K562 (cell line): ENCODE measurements around the gene GAB1. TPM values are rescaled to one million over a fixed set of nuclear protein-coding genes. Genes with fewer than 3 reads are reported as not detected.

Experiments used
- ATAC-seq: fragments of 200-7000 bp; cut with Tn5 transposase; 3 replicates; pipeline ENCODE4 v1.9.1; 2020; ENCODE audit warnings: moderate library complexity
- BruUV-seq: library from RNA; stranded (reverse); fragments of 400-500 nt; replicated peaks from 2 replicates; lab custom pipeline; 2021; lab: Mats Ljungman, UMichigan
- CTCF ChIA-PET: fragments of 300-600 bp; formaldehyde crosslinking; extraction: SDS; loops from one replicate; lab custom pipeline; 2021; ENCODE audit warnings: low intra/inter-chr PET ratio; lab: Yijun Ruan, JAX
- POLR2A ChIA-PET: fragments of 300-600, 350-650 bp; sonication (Branson Sonifier 250); formaldehyde crosslinking; extraction: SDS; loops from one replicate; lab custom pipeline; 2021; ENCODE audit warnings: antibody characterized with exemption, inconsistent platforms; lab: Yijun Ruan, JAX
- DNase-seq, 4 experiments: peaks; one replicate each; pipeline versions ENCODE4 v3.0.0 to v3.0.0-alpha.2; 2011 to 2018; ENCODE audit warnings: low spot score in 3 of 4, mixed read lengths in 3 of 4; ENCODE audit errors: extremely low read depth in 1 of 4
- FAIRE-seq: peaks from 2 replicates; lab custom pipeline; 2011; peaks lifted over from hg19 to GRCh38; lab: Jason Lieb, UNC
- H2AFZ ChIP-seq: 2 replicates; pipeline ENCODE4 v1.6.0; 2011; ENCODE audit warnings: low read depth, low read length, control low read depth, inconsistent platforms
- H3K27ac ChIP-seq: fragments of 200-600 bp; 3 replicates; pipeline ENCODE4 v1.8.0; 2011; ENCODE audit warnings: low read depth, mild to moderate bottlenecking, control low read depth, inconsistent platforms, low read length, moderate library complexity, mixed read lengths; ENCODE audit errors: extremely low read depth
- H3K27me3 ChIP-seq, 2 experiments: fragments of 300-600 bp in 1 of 2; 2 replicates in 1 of 2; 3 replicates in 1 of 2; pipeline versions ENCODE4 v1.6.0 to v1.8.0; 2011; ENCODE audit warnings: inconsistent platforms in 2 of 2, low read length in 2 of 2, mild to moderate bottlenecking in 1 of 2, mixed read lengths in 1 of 2, moderate library complexity in 1 of 2; ENCODE audit not compliant: control insufficient read depth in 2 of 2, insufficient read depth in 2 of 2
- H3K36me3 ChIP-seq: fragments of 300-600 bp; 3 replicates; pipeline ENCODE4 v1.8.0; 2011; ENCODE audit warnings: mild to moderate bottlenecking, low read length, inconsistent platforms; ENCODE audit not compliant: control insufficient read depth, insufficient read depth
- H3K4me1 ChIP-seq, 2 experiments: fragments of 200-600 bp in 1 of 2; replicated peaks in 1 of 2; 2 replicates in 1 of 2; 3 replicates in 1 of 2; pipeline versions ENCODE4 v1.5.1 to v1.8.0; 2011; ENCODE audit warnings: inconsistent platforms in 2 of 2, low read length in 2 of 2, mild to moderate bottlenecking in 1 of 2, mixed read lengths in 1 of 2, moderate library complexity in 1 of 2; ENCODE audit not compliant: control insufficient read depth in 2 of 2, insufficient read depth in 2 of 2
- H3K4me2 ChIP-seq: 2 replicates; pipeline ENCODE4 v1.6.1; 2011; ENCODE audit warnings: low read length, control low read depth, inconsistent platforms, mixed read lengths; ENCODE audit not compliant: insufficient read depth
- H3K4me3 ChIP-seq: fragments of 200-600 bp; sonication (generic), shearing (Covaris generic); 2 replicates; pipeline ENCODE4 v1.5.1; 2016; ENCODE audit warnings: control low read depth, inconsistent platforms
- H3K79me2 ChIP-seq: fragments of 200-600 bp; 3 replicates; pipeline ENCODE4 v1.8.0; 2011; ENCODE audit warnings: low read length, inconsistent platforms; ENCODE audit not compliant: control insufficient read depth, insufficient read depth
- H3K9ac ChIP-seq, 2 experiments: 2 replicates each; pipeline versions ENCODE4 v1.6.0 to v1.6.1; 2011; ENCODE audit warnings: low read depth in 2 of 2, low read length in 2 of 2, control low read depth in 1 of 2, inconsistent platforms in 1 of 2, mild to moderate bottlenecking in 1 of 2, mixed read lengths in 1 of 2; ENCODE audit not compliant: insufficient read depth in 1 of 2
- H3K9me1 ChIP-seq: one replicate; pipeline ENCODE4 v1.6.0; 2011; ENCODE audit warnings: inconsistent platforms, mild to moderate bottlenecking, low read length, moderate library complexity; ENCODE audit not compliant: control insufficient read depth, insufficient read depth
- H3K9me3 ChIP-seq: replicated peaks from 2 replicates; pipeline ENCODE4 v1.5.1; 2011; ENCODE audit warnings: low read depth, low read length, inconsistent platforms; ENCODE audit not compliant: control insufficient read depth, insufficient read depth
- H4K20me1 ChIP-seq: replicated peaks from 2 replicates; pipeline ENCODE4 v1.6.1; 2011; ENCODE audit warnings: low read length, inconsistent platforms, mixed read lengths; ENCODE audit not compliant: control insufficient read depth, insufficient read depth
- CREBBP ChIP-seq: IDR thresholded peaks from one replicate; pipeline ENCODE4 v1.6.1; 2012; ENCODE audit warnings: low read depth, mild to moderate bottlenecking, control low read depth, inconsistent platforms, low read length
- DACH1 ChIP-seq: fragments of 450-650 bp; IDR thresholded peaks from 2 replicates; pipeline ENCODE4 v1.6.1; 2018; ENCODE audit not compliant: partially characterized antibody
- GTF2F1 ChIP-seq: IDR thresholded peaks from 2 replicates; pipeline ENCODE4 v1.6.1; 2011; ENCODE audit warnings: low read depth, low read length, improper control_type of control experiment
- MTA2 ChIP-seq: fragments of 450-650 bp; IDR thresholded peaks from 2 replicates; pipeline ENCODE4 v1.6.1; 2016; ENCODE audit warnings: low read depth
- MYNN ChIP-seq, 2 experiments: sonication (generic); formaldehyde crosslinking in 1 of 2; IDR thresholded peaks; 2 replicates each; pipeline versions ENCODE4 v1.5.0 to v1.6.1; 2016 to 2020; ENCODE audit warnings: antibody characterized with exemption in 1 of 2, missing genetic modification reagents in 1 of 2
- NR4A1 ChIP-seq, 2 experiments: fragments of 250-450 bp in 1 of 2; fragments of 450-650 bp in 1 of 2; sonication (Bioruptor Pico) in 1 of 2; IDR thresholded peaks; 2 replicates each; pipeline versions ENCODE4 v1.4.0 to v1.6.1; 2016 to 2020; ENCODE audit warnings: mild to moderate bottlenecking in 2 of 2, missing compliant biosample characterization in 1 of 2, missing genetic modification characterization in 1 of 2, moderate library complexity in 1 of 2
- POU5F1 ChIP-seq: fragments of 150-350 bp; IDR thresholded peaks from 2 replicates; pipeline ENCODE4 v1.6.1; 2014; ENCODE audit warnings: borderline replicate concordance, low read length, low read depth, mild to moderate bottlenecking; ENCODE audit not compliant: partially characterized antibody
- PURB ChIP-seq: sonication (generic); formaldehyde crosslinking; IDR thresholded peaks from 2 replicates; pipeline ENCODE4 v1.9.0; 2021; ENCODE audit warnings: low read depth, mild to moderate bottlenecking, missing genetic modification reagents
- ZNF143 ChIP-seq: sonication (generic); formaldehyde crosslinking; IDR thresholded peaks from 2 replicates; pipeline ENCODE4 v1.9.0; 2022; ENCODE audit warnings: mild to moderate bottlenecking, missing genetic modification reagents
- WGBS: fragments of 100-300 bp; shearing (Covaris generic); methylation state at CpG from one replicate; pipeline ENCODE4 v1.1.6; 2016; ENCODE audit warnings: low coverage, mixed read lengths; ENCODE audit not compliant: insufficient coverage; ENCODE audit errors: missing lambda C conversion rate; 5-methylcytosine and 5-hydroxymethylcytosine counted together
- in situ Hi-C: fragments of 300-500 bp; cut with MboI; formaldehyde crosslinking; loops from 4 replicates; pipeline ENCODE4 v1.15.0; 2018; ENCODE audit warnings: inconsistent platforms, mixed read lengths
- intact Hi-C: fragments of 100-400 bp; cut with micrococcal nuclease; formaldehyde crosslinking; loops from 2 replicates; pipeline ENCODE4 v1.14.2; 2022
- polyA plus RNA-seq, 8 experiments: library from polyadenylated mRNA; depleted of rRNA in 4 of 8; stranded (reverse) in 5 of 8; unstranded in 3 of 8; fragments of >200 nt; fragmentation: Nextera tagmentation in 2 of 8; fragmentation: Illumina TruSeq in 1 of 8; extraction: Ambion mirVana in 2 of 8; extraction: Trizol in 1 of 8; gene quantifications; 2 replicates each; pipeline versions ENCODE4 v1.2.1 to v1.2.3, GENCODE V29; 2011 to 2014; ENCODE audit warnings: inconsistent platforms in 1 of 8, missing spikeins in 1 of 8
- total RNA-seq, 7 experiments: library from RNA; depleted of rRNA in 6 of 7; stranded (reverse); fragments of >200 nt in 6 of 7; fragmentation: Illumina TruSeq in 2 of 7; extraction: Trizol in 2 of 7; gene quantifications; 2 replicates each; pipeline versions ENCODE4 v1.2.1 to v1.2.3, GENCODE V29; 2011 to 2021; ENCODE audit warnings: low replicate concordance in 1 of 7

Gene GAB1
- total and polyA plus RNA-seq, 9 of the 15 experiments (the other 6 are each of a cell fraction or from before 2014, with no cell fraction given): 1.3 to 14.6 (median 7.5) TPM

GRCh38 chr4:143407888-143408287 lies 71.2 kb downstream of the GAB1 start:
- Histone ChIP-seq H3K4me2 (no peak overlapping the region), H2AFZ (no peak overlapping the region), H3K9ac (peak overlapping the region in 1 of 2 experiments; percentile 28; a peak in 1 of 4 replicates), H3K36me3 (no peaks in the 10 kb centered on the region), H4K20me1 (no peaks in the 10 kb centered on the region), H3K9me1 (no peaks in the 10 kb centered on the region), H3K4me3 (no peak overlapping the region), H3K27ac (no peak overlapping the region), H3K4me1 (peaks cover 4% of the 10 kb centered on the region in 2 experiments; a peak in 3 of 5 replicates), H3K27me3 (no peaks in the 10 kb centered on the region), H3K79me2 (peaks cover 31% of the 10 kb centered on the region), H3K9me3 (no peaks in the 10 kb centered on the region)
- 30% methylated on average over 2 of the region's 2 CpGs for WGBS
- POLR2A ChIA-PET: no interaction called here
- no peak for FAIRE-seq
- TF ChIP-seq NR4A1 (CRISPR knock-in tag; IDR thresholded peaks at IDR 0.05): no peak
- no peak for TF ChIP-seq NR4A1 (tag; IDR thresholded peaks at IDR 0.05)
- no peak for TF ChIP-seq ZNF143 (CRISPR knock-in tag)
- TF ChIP-seq MYNN (IDR thresholded peaks at IDR 0.05): no peak
- TF ChIP-seq MYNN (CRISPR knock-in tag; IDR thresholded peaks at IDR 0.05): no peak
- no peak for TF ChIP-seq MTA2
- TF ChIP-seq GTF2F1: no peak
- TF ChIP-seq DACH1: no peak
- TF ChIP-seq POU5F1: no peak
- TF ChIP-seq CREBBP: no peak
- TF ChIP-seq PURB (CRISPR knock-in tag): no peak
- in situ Hi-C loops (no loop called here), intact Hi-C loops (no loop called here)
- BruUV-seq: no TSS peak
- CTCF ChIA-PET: no interaction called here
- no peak for DNase-seq
- ATAC-seq: no peak
